ENCODE measurements around the gene XPC. TPM values are rescaled to one million over a fixed set of nuclear protein-coding genes. Genes with fewer than 3 reads are reported as not detected.
"Not testable (repeated sequence)": the region's sequence is repeated elsewhere in the genome, so short reads cannot be mapped to it uniquely, and the experiment has no call there.

XPC gene
- total RNA-seq, 1 experiment from 2014 or later, result 24.3 TPM

GRCh38 chr3:14117468-14118399, 60.7 kb downstream of the XPC start:
- no peak for TF ChIP-seq CTCF (IDR thresholded peaks at IDR 0.05; ENCODE audit: unreplicated experiment)
- CTCF ChIA-PET, result interaction anchor here (0.6 to 0.9 kb wide), 2 partner anchors 41 to 221 kb away, joined by 3 read pairs; no protein-coding TSS in a partner anchor
- intact Hi-C loops (cut with micrococcal nuclease; ENCODE audit: unreplicated experiment), result no loop called here
- H3K4me1 Mint-ChIP-seq (ENCODE audit: low read depth, unreplicated experiment), result peaks cover 12% of the 10 kb centered on the region
- H3K27ac Mint-ChIP-seq (ENCODE audit: unreplicated experiment), result no peak overlapping the region
- no peak for DNase-seq
- H3K4me3 Mint-ChIP-seq (ENCODE audit: low read depth, unreplicated experiment), result no peak overlapping the region
- H3K27me3 Mint-ChIP-seq (ENCODE audit: unreplicated experiment), result no peaks in the 10 kb centered on the region
- H3K9me3 Mint-ChIP-seq (ENCODE audit: low read depth, unreplicated experiment), result no peaks in the 10 kb centered on the region
- no TSS peak for BruUV-seq (replicated peaks)
- no peaks in the 10 kb centered on the region for H3K36me3 Mint-ChIP-seq (ENCODE audit: insufficient read depth, unreplicated experiment)

GRCh38 chr3:14113965-14114635, 64.3 kb downstream of the XPC start:
- intact Hi-C loops (cut with micrococcal nuclease; ENCODE audit: unreplicated experiment), result loop anchor here (1.0 kb wide), 1 partner anchor 218 kb away; no protein-coding TSS in a partner anchor
- CTCF ChIA-PET, result interaction anchor here (4.9 kb wide), 1 partner anchor 218 kb away, joined by 43 read pairs; no protein-coding TSS in a partner anchor

GRCh38 chr3:14110699-14111098, 67.7 kb downstream of the XPC start:
- no peak overlapping the region for H3K4me3 Mint-ChIP-seq (ENCODE audit: low read depth, unreplicated experiment)
- no peak for TF ChIP-seq CTCF (IDR thresholded peaks at IDR 0.05; ENCODE audit: unreplicated experiment)
- no peaks in the 10 kb centered on the region for H3K9me3 Mint-ChIP-seq (ENCODE audit: low read depth, unreplicated experiment)
- no peaks in the 10 kb centered on the region for H3K27me3 Mint-ChIP-seq (ENCODE audit: unreplicated experiment)
- intact Hi-C loops (cut with micrococcal nuclease; ENCODE audit: unreplicated experiment), result no loop called here
- no peaks in the 10 kb centered on the region for H3K4me1 Mint-ChIP-seq (ENCODE audit: low read depth, unreplicated experiment)
- CTCF ChIA-PET, result no interaction called here
- no peak overlapping the region for H3K27ac Mint-ChIP-seq (ENCODE audit: unreplicated experiment)
- no peak for DNase-seq
- no TSS peak for BruUV-seq (replicated peaks)
- H3K36me3 Mint-ChIP-seq (ENCODE audit: insufficient read depth, unreplicated experiment), result peaks cover 5% of the 10 kb centered on the region

More at GRCh38 chr3:14113965-14114635, 64.3 kb downstream of the XPC start:
- peaks cover 5% of the 10 kb centered on the region for H3K36me3 Mint-ChIP-seq (ENCODE audit: insufficient read depth, unreplicated experiment)
- no TSS peak for BruUV-seq (replicated peaks)
- peak; percentile 18 for TF ChIP-seq CTCF (IDR thresholded peaks at IDR 0.05; ENCODE audit: unreplicated experiment)
- no peak overlapping the region for H3K4me3 Mint-ChIP-seq (ENCODE audit: low read depth, unreplicated experiment)
- DNase-seq, result peak; percentile 43
- H3K27ac Mint-ChIP-seq (ENCODE audit: unreplicated experiment), result no peak overlapping the region
- H3K9me3 Mint-ChIP-seq (ENCODE audit: low read depth, unreplicated experiment), result no peaks in the 10 kb centered on the region
- no peaks in the 10 kb centered on the region for H3K27me3 Mint-ChIP-seq (ENCODE audit: unreplicated experiment)
- H3K4me1 Mint-ChIP-seq (ENCODE audit: low read depth, unreplicated experiment), result peaks cover 6% of the 10 kb centered on the region

- H3K4me3 Mint-ChIP-seq (ENCODE audit: low read depth, unreplicated experiment); H3K4me1 Mint-ChIP-seq (ENCODE audit: low read depth, unreplicated experiment); CTCF ChIA-PET; DNase-seq; H3K9me3 Mint-ChIP-seq (ENCODE audit: low read depth, unreplicated experiment); H3K36me3 Mint-ChIP-seq (ENCODE audit: insufficient read depth, unreplicated experiment); intact Hi-C loops (cut with micrococcal nuclease; ENCODE audit: unreplicated experiment); H3K27me3 Mint-ChIP-seq (ENCODE audit: unreplicated experiment); BruUV-seq (replicated peaks); H3K27ac Mint-ChIP-seq (ENCODE audit: unreplicated experiment): not testable (repeated sequence)
These were observed 68.6 kb downstream of the XPC start for GRCh38 chr3:14109821-14110220.

Data from Calu3 (cell line).